SU-DHL-6 (cell line): ENCODE measurements around the gene ARHGAP1.

Experiments
- EZH2phosphoT487 ChIP-seq: fragments of 200-600 bp; sonication (generic), shearing (Covaris generic); conservative IDR thresholded peaks from 2 replicates; pipeline ENCODE4 v1.6.1; 2018; ENCODE audit warnings: mild to moderate bottlenecking, antibody characterized with exemption, low read length, moderate library complexity, mixed read lengths
- TF ChIP-seq, protein P1 (sequence below): fragments of 200-600 bp; sonication (generic); IDR thresholded peaks from one replicate; pipeline ENCODE4 v1.5.1; 2017; ENCODE audit warnings: antibody characterized with exemption, mild to moderate bottlenecking, low read length, moderate library complexity; ENCODE audit not compliant: insufficient read depth, poor library complexity, severe bottlenecking

DNA sequence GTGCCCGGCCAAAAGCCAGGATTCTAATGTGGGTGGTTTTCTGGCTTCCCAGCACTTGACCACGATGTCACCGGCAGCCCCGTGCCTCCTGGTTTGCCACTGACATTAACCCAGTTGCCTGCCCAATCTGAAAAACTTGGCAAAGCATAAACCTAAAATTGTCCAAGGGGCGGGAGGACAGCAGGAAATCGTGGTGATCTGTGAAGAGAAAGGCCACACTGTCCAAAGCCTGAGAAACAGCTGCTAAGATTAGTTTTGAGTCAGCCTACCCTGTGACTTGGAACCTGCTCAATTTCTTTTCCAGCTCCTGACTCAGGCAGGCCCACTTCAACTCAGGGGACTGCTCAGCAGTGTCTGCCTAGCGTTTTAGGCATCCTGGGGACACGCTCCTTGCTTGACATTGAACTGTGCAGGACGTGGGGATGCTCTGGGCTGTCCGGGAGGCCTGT is 10.4 kb upstream of the ARHGAP1 start:
- TF ChIP-seq, protein P1, sequence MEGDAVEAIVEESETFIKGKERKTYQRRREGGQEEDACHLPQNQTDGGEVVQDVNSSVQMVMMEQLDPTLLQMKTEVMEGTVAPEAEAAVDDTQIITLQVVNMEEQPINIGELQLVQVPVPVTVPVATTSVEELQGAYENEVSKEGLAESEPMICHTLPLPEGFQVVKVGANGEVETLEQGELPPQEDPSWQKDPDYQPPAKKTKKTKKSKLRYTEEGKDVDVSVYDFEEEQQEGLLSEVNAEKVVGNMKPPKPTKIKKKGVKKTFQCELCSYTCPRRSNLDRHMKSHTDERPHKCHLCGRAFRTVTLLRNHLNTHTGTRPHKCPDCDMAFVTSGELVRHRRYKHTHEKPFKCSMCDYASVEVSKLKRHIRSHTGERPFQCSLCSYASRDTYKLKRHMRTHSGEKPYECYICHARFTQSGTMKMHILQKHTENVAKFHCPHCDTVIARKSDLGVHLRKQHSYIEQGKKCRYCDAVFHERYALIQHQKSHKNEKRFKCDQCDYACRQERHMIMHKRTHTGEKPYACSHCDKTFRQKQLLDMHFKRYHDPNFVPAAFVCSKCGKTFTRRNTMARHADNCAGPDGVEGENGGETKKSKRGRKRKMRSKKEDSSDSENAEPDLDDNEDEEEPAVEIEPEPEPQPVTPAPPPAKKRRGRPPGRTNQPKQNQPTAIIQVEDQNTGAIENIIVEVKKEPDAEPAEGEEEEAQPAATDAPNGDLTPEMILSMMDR: no peak
- TF ChIP-seq EZH2phosphoT487: no peak
